HG03469 (cell line): ENCODE measurements around the gene MAGEA1.
"Not testable (repeated sequence)": the region's sequence is repeated elsewhere in the genome, so short reads cannot be mapped to it uniquely, and the experiment has no call there.

ENCODE experiments used
- ATAC-seq: cut with Tn5 transposase; IDR thresholded peaks from one replicate; pipeline ENCODE4 v1.9.1; 2021; ENCODE audit warnings: mild to moderate bottlenecking, moderate library complexity, moderate number of reproducible peaks; ENCODE audit not compliant: unreplicated experiment

Gene MAGEA1

DNA sequence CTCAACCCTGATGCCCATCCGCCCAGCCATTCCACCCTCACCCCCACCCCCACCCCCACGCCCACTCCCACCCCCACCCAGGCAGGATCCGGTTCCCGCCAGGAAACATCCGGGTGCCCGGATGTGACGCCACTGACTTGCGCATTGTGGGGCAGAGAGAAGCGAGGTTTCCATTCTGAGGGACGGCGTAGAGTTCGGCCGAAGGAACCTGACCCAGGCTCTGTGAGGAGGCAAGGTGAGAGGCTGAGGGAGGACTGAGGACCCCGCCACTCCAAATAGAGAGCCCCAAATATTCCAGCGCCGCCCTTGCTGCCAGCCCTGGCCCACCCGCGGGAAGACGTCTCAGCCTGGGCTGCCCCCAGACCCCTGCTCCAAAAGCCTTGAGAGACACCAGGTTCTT, at the start of gene MAGEA1:
Gene MAGEA1 (plus strand): TSS at position 154 of the 400 bp plus-strand sequence. CDS start 3,106 bp downstream, outside the sequence.
- ATAC-seq = no peak

GRCh38 chrX:153132924-153133323, 46.2 kb upstream of the MAGEA1 start:
- ATAC-seq = not testable (repeated sequence)

- ATAC-seq = not testable (repeated sequence)
Observed at GRCh38 chrX:153139074-153139473, 40.0 kb upstream of the MAGEA1 start.

DNA sequence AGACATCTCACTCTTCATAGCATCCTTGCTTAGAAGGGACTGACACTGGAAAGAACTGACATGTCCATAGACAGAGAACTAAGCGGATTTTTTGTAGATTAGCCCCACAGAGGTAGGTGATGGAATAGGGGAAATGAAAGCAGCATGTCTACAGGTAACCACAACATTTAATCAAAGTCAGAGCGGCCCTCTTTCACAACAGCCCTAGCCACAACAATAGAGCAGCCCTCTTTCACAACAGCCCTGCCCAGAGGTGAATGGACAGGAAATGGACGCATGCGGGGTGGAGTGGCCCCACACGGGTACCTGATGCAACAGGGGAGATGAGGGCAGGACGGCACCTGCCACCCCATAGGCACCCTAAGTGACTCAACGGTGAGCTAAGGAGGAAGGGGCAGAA, 32.8 kb upstream of the MAGEA1 start:
- ATAC-seq = not testable (repeated sequence)

- no peak for ATAC-seq
Observed at GRCh38 chrX:153153516-153153915, 25.6 kb upstream of the MAGEA1 start.

DNA sequence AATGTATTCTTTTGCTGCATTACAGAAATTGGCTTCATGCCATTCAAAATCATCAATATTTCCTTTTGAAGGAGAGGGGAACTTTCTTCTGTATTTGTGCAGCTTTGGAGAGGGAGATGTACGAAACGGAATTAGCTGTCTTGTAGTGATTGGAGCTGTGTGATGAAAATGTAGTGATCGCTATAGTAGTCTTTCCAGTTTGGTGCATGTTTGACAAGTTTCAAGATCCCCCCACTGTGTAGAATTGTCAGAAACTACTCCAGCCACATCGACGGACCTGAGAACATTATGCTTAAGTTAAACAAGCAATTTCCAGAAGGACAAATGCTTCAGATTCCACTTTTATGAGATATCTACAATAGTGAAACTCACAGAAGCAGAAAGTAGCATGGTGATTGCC, 21.6 kb upstream of the MAGEA1 start:
- ATAC-seq = no peak

DNA sequence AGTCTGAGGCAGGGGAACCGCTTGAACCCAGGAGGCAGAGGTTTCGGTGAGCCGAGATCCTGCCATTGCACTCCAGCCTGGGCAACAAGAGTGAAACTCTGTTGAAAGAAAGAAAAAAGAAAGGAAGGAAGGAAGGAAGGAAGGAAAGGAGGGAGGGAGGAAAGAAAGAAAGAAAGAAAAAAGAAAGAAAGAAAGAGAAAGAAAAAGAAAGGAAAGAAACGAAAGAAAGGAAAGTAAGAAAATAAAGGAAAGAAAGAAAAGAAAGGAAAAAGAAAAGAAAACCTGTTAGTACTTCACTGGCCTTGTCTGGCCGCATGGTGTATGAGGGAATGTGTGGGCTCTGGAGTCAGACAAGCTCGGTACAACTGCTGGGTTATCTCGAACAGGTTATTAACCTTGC, 20.8 kb upstream of the MAGEA1 start:
- no peak for ATAC-seq

GRCh38 chrX:153161952-153162351, 17.1 kb upstream of the MAGEA1 start:
- no peak for ATAC-seq

- no peak for ATAC-seq
Observed at GRCh38 chrX:153164733-153165132, 14.4 kb upstream of the MAGEA1 start.

DNA sequence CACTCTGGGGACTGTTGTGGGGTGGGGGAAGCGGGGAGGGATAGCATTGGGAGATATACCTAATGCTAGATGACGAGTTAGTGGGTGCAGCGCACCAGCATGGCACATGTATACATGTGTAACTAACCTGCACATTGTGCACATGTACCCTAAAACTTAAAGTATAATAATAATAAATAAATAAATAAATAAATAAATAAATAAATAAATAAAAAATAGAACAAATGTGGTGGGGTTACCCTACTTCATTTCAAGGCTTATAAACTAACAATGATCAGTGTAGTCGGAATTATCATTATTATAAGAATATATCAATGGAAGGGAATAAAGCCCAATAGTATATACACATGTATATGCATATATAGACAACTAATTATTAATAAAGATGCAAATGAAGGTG, 10.7 kb upstream of the MAGEA1 start:
- not testable (repeated sequence) for ATAC-seq

DNA sequence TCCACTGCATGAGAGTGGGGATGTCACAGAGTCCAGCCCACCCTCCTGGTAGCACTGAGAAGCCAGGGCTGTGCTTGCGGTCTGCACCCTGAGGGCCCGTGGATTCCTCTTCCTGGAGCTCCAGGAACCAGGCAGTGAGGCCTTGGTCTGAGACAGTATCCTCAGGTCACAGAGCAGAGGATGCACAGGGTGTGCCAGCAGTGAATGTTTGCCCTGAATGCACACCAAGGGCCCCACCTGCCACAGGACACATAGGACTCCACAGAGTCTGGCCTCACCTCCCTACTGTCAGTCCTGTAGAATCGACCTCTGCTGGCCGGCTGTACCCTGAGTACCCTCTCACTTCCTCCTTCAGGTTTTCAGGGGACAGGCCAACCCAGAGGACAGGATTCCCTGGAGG, 2.7 kb downstream of the MAGEA1 start:
- ATAC-seq = no peak

DNA sequence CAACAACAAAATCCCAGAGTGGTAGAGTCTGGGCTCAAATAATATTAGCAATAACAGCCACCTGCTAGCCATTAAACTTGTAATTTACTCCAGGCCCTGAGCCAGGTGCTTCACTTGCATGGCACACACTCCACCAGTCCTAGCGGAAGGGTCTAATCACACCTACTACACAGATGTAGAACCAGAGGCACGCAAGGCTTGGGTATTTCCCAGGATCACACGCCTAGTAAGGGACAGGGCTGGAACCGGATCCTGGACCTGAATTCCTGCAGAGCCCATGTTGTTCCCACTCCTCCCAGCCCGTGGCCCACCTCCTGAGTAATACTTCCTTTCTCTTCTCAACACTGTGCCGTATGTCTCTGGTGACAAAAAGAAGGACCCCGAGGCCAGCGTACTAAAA, 5.7 kb downstream of the MAGEA1 start:
- no peak for ATAC-seq

GRCh38 chrX:153190381-153190780, 11.3 kb downstream of the MAGEA1 start:
- no peak for ATAC-seq

DNA sequence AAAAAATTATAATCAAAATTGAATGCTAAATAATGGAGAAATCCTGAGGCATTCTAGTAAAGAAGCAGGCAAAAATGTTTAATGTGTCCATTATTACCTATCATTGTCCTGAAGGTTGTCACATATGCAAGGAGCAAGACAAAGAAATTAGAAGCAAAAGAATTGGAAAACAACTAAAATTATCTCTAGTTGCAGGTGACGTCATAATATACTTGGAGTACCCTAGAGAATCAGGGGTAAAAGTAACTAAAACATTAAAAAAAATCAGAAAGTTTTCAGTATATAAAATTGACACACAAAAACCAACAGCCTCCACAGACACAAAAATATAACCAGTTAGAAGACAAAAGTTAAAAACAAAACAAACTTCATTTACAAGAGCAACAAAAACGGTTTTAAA, 21.4 kb downstream of the MAGEA1 start:
- no peak for ATAC-seq

DNA sequence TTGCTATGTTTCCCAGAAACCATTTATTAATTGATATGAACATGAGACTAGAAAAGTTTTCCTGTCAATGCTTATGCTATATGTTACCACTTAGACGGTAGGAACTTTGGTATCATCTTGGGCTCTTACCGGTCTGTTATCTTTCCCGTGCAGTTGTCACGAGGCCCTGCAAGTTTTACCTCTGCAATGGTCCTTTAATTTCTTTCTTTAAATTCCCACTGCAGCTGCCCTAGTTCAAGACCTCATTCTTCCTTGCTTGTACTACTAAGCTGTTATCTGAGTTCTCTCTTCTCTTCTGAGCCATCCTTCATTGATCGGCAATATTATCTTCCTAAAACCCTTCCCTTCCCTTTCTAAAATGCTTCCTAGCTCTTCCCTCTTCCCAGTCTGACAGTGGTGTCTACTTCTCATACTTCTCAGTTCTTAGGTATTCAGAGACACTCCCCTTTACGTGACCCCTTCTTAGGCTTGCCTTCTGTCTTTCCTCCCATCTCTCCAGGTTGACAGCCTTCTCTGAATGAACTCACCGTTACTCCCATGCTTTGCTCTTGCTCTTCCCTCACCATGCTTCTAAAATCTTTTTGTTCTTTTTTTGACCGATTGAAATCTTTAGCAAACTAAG, 27.5 kb downstream of the MAGEA1 start:
- ATAC-seq = no peak

DNA sequence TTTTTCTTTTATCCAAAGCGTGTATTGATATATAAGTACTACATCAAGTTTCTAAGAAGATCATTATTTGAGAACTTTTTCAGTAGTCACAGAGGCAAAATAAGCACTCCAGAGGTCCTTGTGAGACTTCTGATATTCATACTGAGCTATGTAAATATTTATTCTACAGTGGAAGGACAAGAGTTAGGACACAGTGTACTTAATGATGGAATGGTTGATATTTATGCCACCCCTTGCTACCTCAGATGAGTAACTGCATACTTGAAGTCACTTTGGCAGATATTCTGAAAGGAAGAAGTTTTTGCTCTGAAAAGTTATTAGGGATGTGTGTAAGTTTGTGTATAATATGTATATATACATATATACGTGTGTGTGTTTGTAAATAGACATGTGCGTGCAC, 30.3 kb downstream of the MAGEA1 start:
- no peak for ATAC-seq

DNA sequence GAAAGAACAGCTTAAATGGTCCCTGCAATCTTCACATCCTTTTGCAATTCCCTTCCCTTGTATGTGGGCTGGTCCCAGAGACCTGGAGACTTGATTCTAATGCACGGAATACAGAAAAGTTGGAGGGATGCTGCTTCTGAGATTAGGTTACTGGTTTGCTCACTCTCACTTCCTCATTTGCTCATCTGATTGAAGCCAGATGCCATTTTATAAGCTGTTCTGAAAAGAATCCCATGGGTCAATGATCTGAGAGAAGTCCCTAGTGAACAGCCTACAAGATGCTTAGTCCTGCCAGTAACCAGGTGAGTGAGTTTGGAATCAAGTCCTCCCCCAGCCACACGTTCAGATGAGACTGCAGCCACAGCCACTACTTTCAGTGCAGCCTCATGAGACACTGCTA, 35.9 kb downstream of the MAGEA1 start:
- ATAC-seq = no peak

GRCh38 chrX:153216926-153217325, 37.8 kb downstream of the MAGEA1 start:
- no peak for ATAC-seq

DNA sequence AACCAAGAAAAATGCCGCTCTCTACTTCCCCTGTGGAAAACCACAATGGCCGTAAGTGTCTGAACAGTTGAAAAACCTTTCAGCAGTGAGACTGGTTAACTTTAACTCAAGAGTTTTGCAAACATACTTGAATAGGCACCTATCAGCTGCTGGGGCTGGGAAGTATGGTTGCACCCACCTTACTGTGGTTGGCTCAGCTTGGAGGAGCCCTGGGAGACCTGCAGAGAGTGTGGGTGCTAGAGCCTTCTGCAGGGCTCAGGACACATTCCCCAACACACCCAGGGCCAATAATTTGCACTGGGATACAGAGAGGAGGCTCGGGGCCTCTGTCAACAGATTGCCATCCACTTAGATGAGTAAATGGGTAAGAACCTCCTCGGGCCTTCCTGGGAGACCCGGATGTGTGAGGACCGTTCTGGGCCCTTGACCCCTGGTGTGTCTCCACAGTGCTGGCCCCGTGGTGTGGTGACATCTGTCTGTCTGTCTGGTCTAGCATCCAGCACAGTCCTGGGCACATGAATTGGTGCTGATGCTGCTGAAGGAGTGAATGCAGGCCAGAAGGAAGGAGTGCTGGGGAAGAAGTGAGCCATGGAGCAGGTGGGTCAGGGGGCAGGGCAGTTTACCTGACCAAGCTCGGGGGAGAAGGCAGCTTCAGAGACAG, 46.5 kb downstream of the MAGEA1 start:
- no peak for ATAC-seq

GRCh38 chrX:153226344-153227185, 47.5 kb downstream of the MAGEA1 start:
- no peak for ATAC-seq
